ENCODE data around the gene ERAL1.
A peak's percentile ranks its signal among the peaks of the same experiment; 100 is the strongest.
"Not testable (repeated sequence)": the region's sequence is repeated elsewhere in the genome, so short reads cannot be mapped to it uniquely, and the experiment has no call there.

Gene ERAL1

DNA sequence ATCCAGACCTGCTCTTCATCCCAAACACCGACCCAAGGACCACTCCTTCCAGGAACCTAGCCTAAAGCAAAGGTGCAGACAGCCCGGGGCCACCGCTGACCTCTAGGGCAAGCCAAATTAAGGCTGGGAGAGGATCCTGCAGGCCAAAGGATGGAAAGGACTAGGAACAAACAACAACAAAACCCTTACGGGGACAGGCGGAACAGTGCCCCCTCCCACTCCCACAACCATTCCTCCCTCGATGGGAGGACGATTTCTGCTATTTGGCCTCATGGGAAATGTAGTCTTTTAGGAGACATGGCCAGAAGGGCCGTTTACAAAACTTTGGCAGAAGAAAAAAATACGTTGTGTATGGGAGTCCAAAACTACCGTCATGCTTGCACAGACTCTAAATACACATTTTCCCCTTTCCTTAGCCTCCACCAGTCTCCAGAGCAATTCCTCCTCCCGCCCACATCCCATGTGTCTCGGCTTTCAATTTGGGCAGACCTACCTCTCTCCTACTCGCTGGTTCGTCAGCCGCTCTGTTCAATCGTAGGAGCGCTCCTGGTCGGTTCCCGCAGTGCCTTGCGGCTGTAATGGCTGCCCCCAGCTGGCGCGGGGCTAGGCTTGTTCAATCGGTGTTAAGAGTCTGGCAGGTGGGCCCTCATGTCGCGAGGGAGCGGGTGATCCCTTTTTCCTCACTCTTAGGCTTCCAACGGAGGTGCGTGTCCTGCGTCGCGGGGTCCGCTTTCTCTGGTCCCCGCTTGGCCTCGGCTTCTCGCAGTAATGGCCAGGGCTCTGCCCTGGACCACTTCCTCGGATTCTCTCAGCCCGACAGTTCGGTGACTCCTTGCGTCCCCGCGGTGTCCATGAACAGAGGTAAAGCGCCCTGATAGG, at the start of gene ERAL1:
Gene ERAL1, plus strand, starts transcription at position 560 of the 879 bp plus-strand sequence. Its CDS starts 19 bp downstream, at position 579.
- DNase-seq (ENCODE audit: low spot score): peak; percentile 96

DNA sequence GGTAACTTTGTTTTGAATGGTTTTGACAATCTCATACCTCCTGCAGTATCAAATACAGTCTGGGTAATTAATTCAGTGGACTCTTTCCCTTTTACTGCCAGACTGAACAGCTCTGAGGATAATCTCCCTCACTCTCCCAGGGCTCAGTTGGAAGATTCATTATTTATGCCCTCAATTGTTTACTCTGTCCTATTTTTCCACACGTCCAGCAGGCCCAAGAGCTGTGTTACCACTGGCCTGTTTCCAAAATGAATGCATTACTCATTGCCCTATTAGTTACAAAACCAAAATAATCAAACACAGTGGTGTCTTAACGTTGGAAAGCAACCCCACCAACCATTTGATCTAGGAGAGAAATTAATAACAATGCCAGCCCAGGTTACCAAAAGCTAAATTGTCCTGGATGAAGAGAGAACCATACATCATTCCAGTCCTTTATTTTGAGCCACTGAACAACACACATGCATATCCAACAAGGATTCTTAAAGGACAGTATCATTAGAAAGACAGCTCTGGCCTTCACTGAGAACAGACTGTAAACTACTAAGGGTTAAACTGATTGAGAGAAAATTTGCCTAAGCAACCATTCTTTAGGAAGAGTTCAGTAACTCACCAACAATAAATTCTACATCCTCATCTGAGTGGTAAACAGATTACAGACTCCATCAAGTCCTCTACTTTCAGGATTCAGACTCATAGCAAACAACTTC, 46.7 kb upstream of the ERAL1 start:
- DNase-seq (ENCODE audit: low spot score): peak; percentile 70

DNA sequence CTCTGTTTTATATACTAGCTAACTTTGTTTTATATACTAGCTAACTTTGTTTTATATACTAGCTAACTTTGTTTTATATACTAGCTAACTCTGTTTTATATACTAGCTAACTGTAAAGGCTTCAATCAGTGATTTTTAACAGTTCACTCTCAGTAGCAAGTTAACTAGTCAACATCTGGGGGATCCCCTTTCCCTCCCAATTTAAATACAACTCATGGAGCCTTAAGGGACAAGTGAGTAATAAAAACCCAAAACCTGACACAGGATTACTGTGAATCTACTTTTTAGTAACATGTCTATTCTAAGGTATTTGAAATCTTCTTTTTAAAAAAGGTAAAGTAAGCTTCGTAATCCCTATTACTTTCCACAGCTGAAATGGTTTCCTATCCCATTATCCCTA, 44.4 kb upstream of the ERAL1 start:
- DNase-seq (ENCODE audit: low spot score): no peak

DNA sequence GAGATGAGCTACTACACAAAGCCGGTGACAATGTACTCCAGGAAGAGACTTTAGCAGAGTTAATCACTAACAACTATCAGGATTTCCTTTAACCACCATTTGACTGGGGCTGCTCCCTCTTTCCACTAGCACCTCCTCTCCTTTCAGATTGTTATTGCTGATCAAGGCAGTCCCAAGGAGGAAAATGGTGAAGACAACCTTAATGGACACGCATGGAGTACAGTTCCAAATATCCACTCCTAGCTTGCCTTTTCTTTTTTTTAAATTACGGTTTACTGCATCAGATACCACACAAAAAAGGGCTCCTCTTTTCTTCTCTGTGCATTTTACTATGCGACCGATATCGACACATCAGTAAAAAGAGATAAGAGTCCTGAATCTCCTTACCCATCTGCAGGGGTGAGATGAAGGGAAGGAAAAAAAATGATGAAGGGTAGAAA, 43.1 kb upstream of the ERAL1 start:
- DNase-seq (ENCODE audit: low spot score): no peak

DNA sequence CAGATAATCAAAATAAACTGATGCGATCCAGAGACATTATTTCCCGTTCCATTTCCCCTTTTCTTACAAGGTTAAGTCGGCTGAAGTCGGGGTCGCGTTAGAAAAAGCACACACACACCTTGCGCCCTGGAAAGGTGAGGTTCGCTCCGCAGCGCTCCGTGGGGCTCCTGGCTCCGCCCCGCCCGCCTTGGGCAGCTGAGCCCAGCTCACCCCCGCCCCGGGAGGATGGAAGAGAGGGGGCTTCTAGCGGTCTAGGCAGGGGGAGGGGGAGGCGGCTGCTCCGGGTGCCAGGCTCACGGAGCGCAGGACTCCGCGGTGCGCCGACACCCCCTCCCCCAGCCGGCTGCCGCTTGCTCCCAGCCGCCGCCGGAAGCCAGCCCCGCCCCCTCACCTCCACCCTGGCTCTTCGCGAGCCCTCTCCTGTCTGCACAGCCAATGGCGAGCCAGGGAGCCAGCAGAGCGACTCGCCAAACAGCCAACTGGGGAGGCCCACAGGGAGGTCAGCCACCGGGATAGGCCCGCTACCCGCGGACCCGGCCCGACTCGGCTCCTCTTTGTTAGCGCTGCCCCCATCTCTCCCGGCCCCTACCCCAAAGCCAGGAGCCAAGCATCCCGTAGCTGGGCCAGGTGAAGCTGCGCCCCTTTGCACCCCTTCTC, 42.6 kb upstream of the ERAL1 start:
- peak; percentile 99 for DNase-seq (ENCODE audit: low spot score)

DNA sequence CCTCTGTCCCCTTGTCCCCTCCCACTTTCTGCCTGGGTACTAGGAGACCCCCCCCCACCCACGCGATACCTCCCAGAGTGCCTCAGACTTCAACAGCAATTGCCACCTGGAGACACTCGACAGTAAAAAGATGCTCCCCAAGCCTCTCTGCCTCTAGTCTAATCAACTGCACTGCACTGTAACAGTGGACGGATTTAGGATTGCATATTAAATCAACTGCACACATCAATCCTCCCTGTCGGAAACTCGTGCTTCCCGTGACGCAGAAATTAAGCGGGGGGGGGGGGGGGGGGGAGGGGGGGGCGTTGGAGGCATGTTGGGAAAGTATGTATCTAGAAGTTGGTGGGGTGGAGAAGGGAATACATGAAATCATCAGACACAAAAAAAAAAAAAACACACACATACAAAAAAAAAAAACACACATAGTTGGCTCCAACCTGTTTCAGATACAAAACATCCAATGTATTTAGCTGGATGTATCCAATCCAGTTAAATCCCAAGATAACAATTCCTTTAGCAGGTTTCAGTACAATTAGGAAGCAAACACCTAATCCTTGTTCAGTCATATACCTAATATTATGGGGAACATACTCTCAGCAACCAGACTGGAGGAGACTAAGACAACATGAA, 42.0 kb upstream of the ERAL1 start:
- DNase-seq (ENCODE audit: low spot score): peak; percentile 43

DNA sequence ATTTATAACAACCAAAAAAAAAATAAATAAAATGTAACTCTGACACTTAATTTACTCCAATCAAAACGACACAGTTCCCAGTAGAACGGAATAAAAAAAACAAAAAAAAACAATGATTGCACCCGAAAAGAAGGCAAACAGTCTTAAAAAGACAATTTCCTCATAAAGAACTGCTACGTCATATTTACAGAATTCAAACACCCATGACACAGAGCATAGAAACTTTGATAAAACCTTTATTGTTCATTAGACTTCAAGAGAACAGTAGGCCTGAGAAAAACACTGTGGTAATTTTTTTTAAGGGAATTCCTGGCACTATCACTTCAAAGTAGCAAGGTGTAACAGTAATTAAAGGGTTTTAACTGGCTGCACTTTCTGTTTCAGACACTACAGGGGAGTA, 38.3 kb upstream of the ERAL1 start:
- no peak for DNase-seq (ENCODE audit: low spot score)

DNA sequence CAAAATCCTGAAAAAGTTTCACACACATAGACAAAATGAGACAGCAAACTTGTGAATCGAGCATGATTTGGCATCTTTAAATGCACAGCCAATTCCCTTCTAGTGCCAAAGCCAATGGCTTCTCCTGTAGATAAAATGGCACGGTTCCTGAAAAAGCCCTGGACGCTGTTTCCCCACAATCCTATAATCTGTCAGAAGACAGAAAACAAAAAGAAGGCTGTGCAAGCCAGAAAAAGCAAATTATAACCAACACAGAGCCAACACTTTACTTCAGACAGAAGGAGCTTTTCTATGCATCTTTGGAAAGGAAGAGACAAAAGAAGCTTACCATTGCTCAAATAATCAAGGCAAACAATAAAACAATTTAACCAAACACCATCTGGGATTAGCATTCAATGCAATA, 36.0 kb upstream of the ERAL1 start:
- no peak for DNase-seq (ENCODE audit: low spot score)

DNA sequence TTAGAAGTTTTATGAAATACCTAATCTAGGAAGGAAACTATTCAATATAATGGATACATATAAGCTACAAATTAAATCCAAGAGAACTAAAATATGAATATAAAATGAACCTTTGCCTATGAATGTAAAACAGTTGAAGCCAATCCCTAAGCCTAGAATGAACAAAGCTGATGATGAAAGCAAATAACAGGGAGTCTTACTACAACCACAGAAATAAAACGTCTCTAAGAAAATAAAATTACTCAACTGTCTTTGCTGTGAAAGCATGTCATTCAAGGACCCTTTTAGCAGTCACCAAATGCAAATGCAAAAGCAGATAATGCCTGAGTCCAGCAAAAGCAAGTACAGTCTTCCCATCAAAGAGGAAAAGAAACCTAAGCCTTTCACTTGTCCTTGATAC, 35.2 kb upstream of the ERAL1 start:
- DNase-seq (ENCODE audit: low spot score): no peak

DNA sequence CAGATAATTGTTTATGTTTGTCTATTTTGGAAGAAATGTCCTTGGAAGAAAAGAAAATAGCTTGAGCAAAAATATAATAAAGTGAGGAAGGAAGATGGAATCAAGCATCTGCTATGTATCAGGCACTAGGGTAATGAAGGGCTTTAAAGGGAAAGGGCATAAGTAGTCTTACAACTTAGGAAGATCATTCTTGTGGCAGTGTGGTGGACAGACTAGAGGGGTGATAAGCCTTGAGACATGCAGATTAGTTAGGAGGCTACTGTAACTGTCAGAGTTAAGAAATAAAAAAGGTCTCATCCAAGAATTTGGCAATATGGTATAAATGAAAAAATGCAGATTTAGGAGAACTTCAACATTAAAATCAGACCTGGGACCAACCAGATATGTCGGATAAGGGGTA, 27.1 kb upstream of the ERAL1 start:
- no peak for DNase-seq (ENCODE audit: low spot score)

DNA sequence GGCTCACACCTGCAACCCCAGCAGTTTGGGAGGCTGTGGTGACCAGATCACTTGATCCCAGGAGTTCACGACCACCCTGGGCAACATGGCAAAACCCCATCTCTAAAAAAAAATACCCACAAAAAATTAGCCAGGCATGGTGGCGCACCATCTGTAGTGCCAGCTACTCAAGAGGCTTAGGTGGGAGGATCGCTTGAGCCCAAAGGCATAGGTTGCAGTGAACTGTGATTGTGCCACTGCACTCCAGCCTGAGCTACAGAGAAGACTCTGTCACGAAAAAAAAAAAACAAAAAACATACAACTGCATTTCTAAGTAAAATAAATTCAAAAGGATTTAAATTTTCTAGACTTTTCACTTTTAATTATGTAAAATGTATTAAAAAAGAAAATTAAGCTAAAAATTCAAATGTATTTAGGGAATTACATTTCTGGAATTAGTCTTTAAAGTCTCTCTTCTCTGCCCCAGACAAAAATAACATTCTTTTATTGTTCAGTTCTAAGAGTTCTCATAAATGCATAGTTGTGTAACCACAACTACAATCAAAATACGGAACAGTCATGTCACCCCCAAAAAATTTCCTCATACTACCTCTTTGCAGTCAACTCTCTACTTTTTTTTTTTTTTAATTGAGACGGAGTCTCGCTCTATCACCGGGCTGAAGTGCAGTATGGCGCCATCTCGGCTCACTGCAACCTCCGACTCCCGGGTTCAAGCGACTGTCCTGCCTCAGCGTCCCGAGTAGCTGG, 26.3 kb upstream of the ERAL1 start:
- DNase-seq (ENCODE audit: low spot score): no peak

DNA sequence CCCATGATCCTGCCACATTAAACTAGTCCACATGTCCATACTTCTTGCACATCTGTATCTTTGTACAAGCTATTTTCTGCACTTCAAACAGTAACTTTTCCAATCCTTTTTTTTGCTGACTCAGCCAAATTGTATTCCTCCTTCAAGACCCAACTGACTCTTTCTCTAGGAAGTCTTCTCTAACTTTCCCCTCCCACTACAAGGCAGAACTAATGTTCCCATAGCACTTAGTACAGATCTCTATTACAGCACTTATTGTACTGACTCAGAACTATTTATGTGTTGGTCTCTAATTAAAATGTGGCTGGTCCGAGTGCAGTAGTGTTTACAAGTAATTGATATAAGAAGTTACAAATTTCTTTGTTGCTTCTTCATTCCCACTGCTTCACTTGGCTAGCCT, 20.4 kb upstream of the ERAL1 start:
- no peak for DNase-seq (ENCODE audit: low spot score)

DNA sequence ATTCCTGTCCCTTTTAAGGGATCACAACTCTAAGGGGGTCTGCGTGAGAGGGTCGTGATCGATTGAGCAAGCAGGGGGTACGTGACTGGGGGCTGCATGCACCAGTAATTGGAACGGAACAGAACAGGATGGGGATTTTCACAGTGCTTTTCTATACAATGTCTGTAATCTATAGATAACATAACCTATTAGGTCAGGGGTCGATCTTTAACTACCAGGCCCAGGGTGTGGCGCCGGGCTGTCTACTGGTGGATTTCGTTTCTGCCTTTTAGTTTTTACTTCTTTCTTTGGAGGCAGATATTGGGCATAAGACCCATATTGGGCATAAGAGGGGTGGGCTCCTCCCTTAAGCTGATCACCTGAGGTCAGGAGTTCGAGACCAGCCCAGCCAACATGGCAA, 18.3 kb upstream of the ERAL1 start:
- DNase-seq (ENCODE audit: low spot score): not testable (repeated sequence)

DNA sequence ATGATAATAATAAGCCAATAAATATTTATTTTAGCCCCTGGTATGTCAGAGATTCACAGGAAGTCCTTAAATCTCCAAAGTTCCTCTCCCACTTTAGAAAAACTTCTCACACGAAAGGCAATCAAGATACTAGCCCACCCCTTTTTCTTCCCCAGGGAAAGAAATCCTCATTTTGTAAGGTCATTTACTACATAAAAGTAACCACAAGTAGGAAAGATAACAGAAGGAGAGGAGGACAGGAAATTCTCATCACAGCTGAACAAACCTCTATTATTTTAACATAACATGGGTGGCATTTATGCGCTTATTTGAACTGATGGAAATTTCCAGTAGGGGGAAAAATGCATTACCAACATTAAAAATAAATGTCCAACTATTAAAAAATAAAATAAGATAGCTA, 15.6 kb upstream of the ERAL1 start:
- no peak for DNase-seq (ENCODE audit: low spot score)

DNA sequence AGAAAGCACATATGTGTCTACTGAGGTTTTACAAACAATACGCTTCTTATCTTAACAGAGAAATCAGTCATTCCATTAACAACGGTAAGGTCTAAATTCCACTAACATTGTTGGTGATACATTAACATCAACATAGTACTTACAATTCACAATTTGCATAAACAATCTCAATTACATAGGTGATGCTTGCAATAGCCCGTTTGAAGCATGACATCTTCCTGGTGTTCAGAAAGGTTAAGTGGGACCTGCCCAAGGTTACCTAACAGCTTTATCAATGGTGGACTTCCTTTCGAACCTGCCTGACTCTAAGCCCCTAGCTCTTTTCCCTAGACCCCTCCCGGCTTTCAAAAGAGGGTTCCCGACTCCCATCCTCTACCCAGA, 12.9 kb upstream of the ERAL1 start:
- DNase-seq (ENCODE audit: low spot score): no peak

DNA sequence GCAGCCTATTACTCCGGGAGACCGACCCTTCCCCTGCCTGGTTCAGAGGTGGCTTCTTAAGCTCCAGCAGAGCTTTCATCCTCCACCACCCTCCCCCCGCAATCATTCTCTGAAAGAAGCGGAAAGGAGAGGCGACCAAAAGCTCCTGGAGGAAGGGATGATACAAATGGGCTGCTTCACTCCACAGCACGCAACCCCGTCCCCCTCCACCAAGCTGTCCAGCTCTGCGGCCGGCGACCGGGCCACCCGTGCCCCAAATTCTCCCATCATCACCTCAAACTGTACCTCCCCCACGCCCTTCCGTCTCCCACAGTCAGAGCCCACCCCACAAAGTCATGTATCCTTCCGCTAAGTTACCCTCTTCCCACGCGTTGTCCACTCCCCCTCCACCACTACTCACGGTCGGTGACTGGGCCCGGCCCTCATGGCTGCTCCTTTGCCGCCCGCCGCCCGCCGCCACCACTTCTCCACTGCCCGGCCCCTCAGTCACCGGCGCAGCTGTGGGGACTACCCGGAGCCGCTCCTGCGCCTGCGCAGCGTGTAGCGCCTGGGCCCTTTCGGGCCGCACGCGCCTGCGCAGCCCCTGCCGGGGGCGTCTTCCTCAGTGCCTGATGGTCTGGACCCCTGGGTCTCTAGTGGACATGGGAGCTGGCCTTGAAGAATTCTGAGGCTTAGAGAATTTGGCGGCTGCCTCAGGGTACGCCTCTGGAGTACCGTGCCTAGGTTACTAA, 12.4 kb upstream of the ERAL1 start, which contains the start of gene FAM222B:
Gene FAM222B, minus strand, starts transcription at position 509 of the 731 bp plus-strand sequence. CDS start 76,123 bp downstream, outside the sequence.
- peak; percentile 100 for DNase-seq (ENCODE audit: low spot score)

DNA sequence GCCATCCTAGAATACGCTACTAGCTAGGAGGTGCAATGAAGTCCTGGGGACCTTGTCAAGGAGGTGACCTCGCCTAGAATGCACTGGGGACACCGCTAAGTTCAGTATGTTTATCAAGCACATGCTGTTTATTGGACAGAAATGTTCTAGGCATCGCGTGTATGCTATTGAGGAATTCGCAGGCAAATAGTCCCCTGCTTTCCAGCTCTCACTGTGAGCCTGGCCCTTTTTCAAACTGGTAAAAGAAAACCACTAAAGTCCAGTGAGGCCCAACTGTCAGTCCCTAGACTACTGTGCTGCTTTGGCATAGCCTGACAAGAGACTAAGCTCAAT, 11.0 kb upstream of the ERAL1 start:
- no peak for DNase-seq (ENCODE audit: low spot score)

DNA sequence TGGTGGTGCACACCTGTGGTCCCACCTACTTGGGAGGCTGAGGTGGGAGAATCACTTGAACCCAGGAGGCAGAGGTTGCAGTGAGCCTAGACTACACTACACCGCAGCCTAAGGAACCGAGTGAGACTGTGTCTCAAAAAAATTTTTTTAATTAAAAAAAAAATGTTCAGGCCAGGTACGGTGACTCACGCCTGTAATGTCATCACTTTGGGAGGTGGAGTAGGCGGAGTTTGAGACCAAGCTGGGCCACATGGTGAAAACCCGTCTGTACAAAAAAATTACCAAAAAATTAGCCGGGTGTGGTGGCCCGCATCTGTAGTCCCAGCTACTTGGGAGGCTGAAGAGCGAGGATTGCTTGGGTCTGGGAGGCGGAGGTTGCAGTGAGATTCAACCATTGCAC, 8.6 kb upstream of the ERAL1 start:
- DNase-seq (ENCODE audit: low spot score): no peak

DNA sequence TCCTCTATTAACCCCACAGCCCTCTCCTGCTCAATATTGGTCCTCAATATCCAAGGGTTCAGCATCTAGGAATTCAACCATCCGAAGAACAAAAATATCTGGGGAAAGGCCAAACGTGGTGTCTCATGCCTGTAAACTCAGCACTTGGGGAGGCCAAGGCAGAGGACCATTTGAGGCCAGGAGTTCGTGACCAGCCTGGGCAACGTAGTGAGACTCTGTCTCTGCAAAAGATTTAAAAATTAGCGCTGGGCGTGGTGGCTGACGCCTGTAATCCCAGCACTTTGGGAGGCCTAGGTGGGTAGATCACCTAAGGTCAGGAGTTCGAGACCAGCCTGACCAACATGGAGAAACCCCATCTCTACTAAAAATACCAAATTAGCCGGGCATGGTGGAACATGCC, 8.1 kb upstream of the ERAL1 start:
- not testable (repeated sequence) for DNase-seq (ENCODE audit: low spot score)

DNA sequence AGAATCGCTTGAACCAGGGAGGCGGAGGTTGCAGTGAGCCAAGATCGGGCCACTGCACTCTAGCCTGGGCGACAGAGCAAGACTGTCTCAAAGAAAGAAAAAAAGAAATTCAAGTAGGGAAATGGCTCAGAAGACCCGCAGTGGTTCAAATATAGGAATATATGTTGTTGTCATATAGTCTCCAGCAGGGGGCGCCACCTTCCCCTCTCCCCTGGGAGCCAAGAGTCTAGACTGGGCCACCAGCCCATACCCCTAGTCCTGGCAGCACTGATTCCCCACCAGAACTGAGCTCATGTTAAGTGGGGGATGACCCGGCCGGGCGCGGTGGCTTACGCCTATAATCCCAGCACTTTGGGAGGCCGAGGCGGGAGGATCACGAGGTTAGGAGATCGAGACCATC, 6.1 kb upstream of the ERAL1 start:
- DNase-seq (ENCODE audit: low spot score): not testable (repeated sequence)

DNA sequence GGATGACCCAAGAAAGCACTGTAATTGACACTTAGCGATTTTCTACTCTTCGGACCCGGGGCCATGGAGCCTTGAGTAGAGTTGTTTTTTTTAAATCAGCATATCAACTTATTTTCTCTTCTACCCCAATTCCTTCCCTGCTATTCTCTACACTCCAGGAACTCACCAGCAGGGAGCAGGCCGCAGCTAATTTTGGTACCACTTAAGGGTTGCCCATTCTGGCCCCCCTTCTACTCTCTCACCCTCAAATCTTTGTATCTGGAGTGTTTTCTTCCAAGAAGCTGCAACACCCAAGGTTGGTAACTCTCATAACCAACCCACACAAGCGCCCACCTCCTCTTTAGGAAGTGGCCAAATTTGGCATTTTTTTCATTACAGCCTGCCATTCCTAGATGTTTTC, 5.5 kb upstream of the ERAL1 start:
- DNase-seq (ENCODE audit: low spot score): no peak

Measured in AG20443 (cell line).